Measurements from ENCODE around the gene IL33. TPM values are rescaled to one million over a fixed set of nuclear protein-coding genes. Genes with fewer than 3 reads are reported as not detected.

IL33 gene
- total RNA-seq, 1 experiment from 2014 or later = 2.7 TPM

GRCh38 chr9:6183627-6184026 is 32.0 kb upstream of the IL33 start:
- no peak for TF ChIP-seq EZH2phosphoT487 (IDR thresholded peaks at IDR 0.05; ENCODE audit: borderline replicate concordance, low read length)
- no peak for TF ChIP-seq EZH2 (IDR thresholded peaks at IDR 0.05; ENCODE audit: low read length, unreplicated experiment)
- no peak for TF ChIP-seq CTCF (conservative IDR thresholded peaks at IDR 0.05; ENCODE audit: low read depth, low read length)
- Histone ChIP-seq H2AFZ (ENCODE audit: low read length) (no peak overlapping the region), H4K20me1 (ENCODE audit: low read length) (no peaks in the 10 kb centered on the region), H3K79me2 (ENCODE audit: low read length) (no peaks in the 10 kb centered on the region), H3K27ac (ENCODE audit: low read length) (no peak overlapping the region), H3K36me3 (ENCODE audit: low read depth, low read length) (no peaks in the 10 kb centered on the region), H3K4me3 (ENCODE audit: low read length) (no peak overlapping the region), H3K9me2 (replicated peaks; ENCODE audit: low read length) (no peaks in the 10 kb centered on the region), H3F3A (ENCODE audit: low read length, unreplicated experiment) (no peaks in the 10 kb centered on the region), H3K4me2 (ENCODE audit: low read length) (no peak overlapping the region), H3K27me3 (ENCODE audit: low read length) (no peaks in the 10 kb centered on the region), H3K4me1 (ENCODE audit: insufficient read depth, low read length) (no peaks in the 10 kb centered on the region), H3K9ac (ENCODE audit: low read length) (no peak overlapping the region), H3K9me3 (ENCODE audit: low read length) (no peaks in the 10 kb centered on the region)
- ChIA-PET POLR2A (ENCODE audit: unreplicated experiment) (no interaction called here), CTCF (no interaction called here)
- ATAC-seq (no peak), DNase-seq (no peak)
- no TSS peak for BruUV-seq (replicated peaks)
- intact Hi-C loops (cut with micrococcal nuclease) = no loop called here

GRCh38 chr9:6184749-6185645 is 30.6 kb upstream of the IL33 start:
- no peak overlapping the region for H3K9ac ChIP-seq (ENCODE audit: low read length)
- DNase-seq (no peak), ATAC-seq (no peak)
- H3K4me3 ChIP-seq (ENCODE audit: low read length) = no peak overlapping the region
- no peaks in the 10 kb centered on the region for H4K20me1 ChIP-seq (ENCODE audit: low read length)
- BruUV-seq (replicated peaks) = no TSS peak
- H3K4me1 ChIP-seq (ENCODE audit: insufficient read depth, low read length) = no peaks in the 10 kb centered on the region
- H3K9me2 ChIP-seq (replicated peaks; ENCODE audit: low read length) = no peaks in the 10 kb centered on the region
- ChIA-PET CTCF (no interaction called here), POLR2A (ENCODE audit: unreplicated experiment) (no interaction called here)
- no peak for TF ChIP-seq EZH2phosphoT487 (IDR thresholded peaks at IDR 0.05; ENCODE audit: borderline replicate concordance, low read length)
- no peak for TF ChIP-seq CTCF (conservative IDR thresholded peaks at IDR 0.05; ENCODE audit: low read depth, low read length)
- no peak for TF ChIP-seq EZH2 (IDR thresholded peaks at IDR 0.05; ENCODE audit: low read length, unreplicated experiment)
- no peaks in the 10 kb centered on the region for H3K27me3 ChIP-seq (ENCODE audit: low read length)
- no peak overlapping the region for H3K4me2 ChIP-seq (ENCODE audit: low read length)
- no peaks in the 10 kb centered on the region for H3K79me2 ChIP-seq (ENCODE audit: low read length)
- no peak overlapping the region for H2AFZ ChIP-seq (ENCODE audit: low read length)
- H3F3A ChIP-seq (ENCODE audit: low read length, unreplicated experiment) = no peaks in the 10 kb centered on the region
- intact Hi-C loops (cut with micrococcal nuclease) = no loop called here
- no peak overlapping the region for H3K27ac ChIP-seq (ENCODE audit: low read length)
- no peaks in the 10 kb centered on the region for H3K36me3 ChIP-seq (ENCODE audit: low read depth, low read length)
- H3K9me3 ChIP-seq (ENCODE audit: low read length) = no peaks in the 10 kb centered on the region

GRCh38 chr9:6186691-6187090 is 28.9 kb upstream of the IL33 start:
- TF ChIP-seq EZH2phosphoT487 (IDR thresholded peaks at IDR 0.05; ENCODE audit: borderline replicate concordance, low read length) = no peak
- TF ChIP-seq CTCF (conservative IDR thresholded peaks at IDR 0.05; ENCODE audit: low read depth, low read length) = no peak
- TF ChIP-seq EZH2 (IDR thresholded peaks at IDR 0.05; ENCODE audit: low read length, unreplicated experiment) = no peak
- H3K9me3 ChIP-seq (ENCODE audit: low read length) = no peaks in the 10 kb centered on the region
- ATAC-seq = no peak
- no peak overlapping the region for H2AFZ ChIP-seq (ENCODE audit: low read length)
- CTCF ChIA-PET = no interaction called here
- POLR2A ChIA-PET (ENCODE audit: unreplicated experiment) = no interaction called here
- H3K79me2 ChIP-seq (ENCODE audit: low read length) = no peaks in the 10 kb centered on the region
- DNase-seq = no peak
- no peak overlapping the region for H3K4me2 ChIP-seq (ENCODE audit: low read length)
- H3K9me2 ChIP-seq (replicated peaks; ENCODE audit: low read length) = no peaks in the 10 kb centered on the region
- no peak overlapping the region for H3K9ac ChIP-seq (ENCODE audit: low read length)
- H3K36me3 ChIP-seq (ENCODE audit: low read depth, low read length) = no peaks in the 10 kb centered on the region
- intact Hi-C loops (cut with micrococcal nuclease) = no loop called here
- BruUV-seq (replicated peaks) = no TSS peak
- no peak overlapping the region for H3K27ac ChIP-seq (ENCODE audit: low read length)
- no peak overlapping the region for H3K4me3 ChIP-seq (ENCODE audit: low read length)
- no peaks in the 10 kb centered on the region for H3K4me1 ChIP-seq (ENCODE audit: insufficient read depth, low read length)
- H4K20me1 ChIP-seq (ENCODE audit: low read length) = no peaks in the 10 kb centered on the region
- H3K27me3 ChIP-seq (ENCODE audit: low read length) = no peaks in the 10 kb centered on the region
- no peaks in the 10 kb centered on the region for H3F3A ChIP-seq (ENCODE audit: low read length, unreplicated experiment)
